ENCODE data around the gene SEZ6.

Gene SEZ6

DNA sequence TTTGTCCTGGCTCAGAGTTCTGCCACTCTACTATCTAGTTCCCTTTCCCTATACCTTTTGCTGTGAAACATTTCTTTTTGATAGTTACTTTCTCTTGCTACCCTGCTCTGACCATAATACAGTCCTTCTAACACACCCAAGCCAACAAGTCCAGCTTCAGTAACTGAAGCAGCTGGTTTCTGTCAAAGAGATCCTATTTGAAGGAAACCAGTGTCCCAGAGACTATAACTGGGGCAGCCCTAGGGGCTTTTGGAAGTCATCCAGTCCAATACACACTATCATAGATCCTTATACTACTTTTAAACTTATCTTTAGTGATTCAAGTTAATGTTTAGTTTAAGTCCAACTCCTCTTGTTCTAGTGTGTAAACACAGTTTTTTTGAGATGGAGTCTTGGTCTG is 85.6 kb downstream of the SEZ6 start:
- Histone ChIP-seq H3K4me1 (ENCODE audit: insufficient read depth, low read length) (no peaks in the 10 kb centered on the region), H3K9ac (ENCODE audit: low read depth, low read length) (no peak overlapping the region), H4K20me1 (ENCODE audit: insufficient read depth, low read length) (peaks cover 11% of the 10 kb centered on the region), H3K9me3 (ENCODE audit: insufficient read depth, low read length, severe bottlenecking) (no peaks in the 10 kb centered on the region), H3K36me3 (ENCODE audit: insufficient read depth, low read length) (peaks cover 96% of the 10 kb centered on the region), H3K27ac (ENCODE audit: low read length) (no peak overlapping the region), H3K4me3 (ENCODE audit: low read depth in 1 of 2, low read length in 2 of 2) (no peak overlapping the region), H2AFZ (ENCODE audit: low read depth, low read length) (no peak overlapping the region), H3K4me2 (ENCODE audit: insufficient read depth, low read length) (no peak overlapping the region), H3K27me3 (ENCODE audit: insufficient read depth, low read length, poor library complexity) (no peaks in the 10 kb centered on the region), H3K79me2 (ENCODE audit: insufficient read depth, low read length) (peaks cover 19% of the 10 kb centered on the region)
- ATAC-seq (ENCODE audit: insufficient read depth, low read depth) (no peak), DNase-seq (no peak)
- TF ChIP-seq, protein P1, sequence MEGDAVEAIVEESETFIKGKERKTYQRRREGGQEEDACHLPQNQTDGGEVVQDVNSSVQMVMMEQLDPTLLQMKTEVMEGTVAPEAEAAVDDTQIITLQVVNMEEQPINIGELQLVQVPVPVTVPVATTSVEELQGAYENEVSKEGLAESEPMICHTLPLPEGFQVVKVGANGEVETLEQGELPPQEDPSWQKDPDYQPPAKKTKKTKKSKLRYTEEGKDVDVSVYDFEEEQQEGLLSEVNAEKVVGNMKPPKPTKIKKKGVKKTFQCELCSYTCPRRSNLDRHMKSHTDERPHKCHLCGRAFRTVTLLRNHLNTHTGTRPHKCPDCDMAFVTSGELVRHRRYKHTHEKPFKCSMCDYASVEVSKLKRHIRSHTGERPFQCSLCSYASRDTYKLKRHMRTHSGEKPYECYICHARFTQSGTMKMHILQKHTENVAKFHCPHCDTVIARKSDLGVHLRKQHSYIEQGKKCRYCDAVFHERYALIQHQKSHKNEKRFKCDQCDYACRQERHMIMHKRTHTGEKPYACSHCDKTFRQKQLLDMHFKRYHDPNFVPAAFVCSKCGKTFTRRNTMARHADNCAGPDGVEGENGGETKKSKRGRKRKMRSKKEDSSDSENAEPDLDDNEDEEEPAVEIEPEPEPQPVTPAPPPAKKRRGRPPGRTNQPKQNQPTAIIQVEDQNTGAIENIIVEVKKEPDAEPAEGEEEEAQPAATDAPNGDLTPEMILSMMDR (IDR thresholded peaks at IDR 0.05; ENCODE audit: borderline replicate concordance, extremely low read depth, low read length, poor library complexity, severe bottlenecking): no peak
- no peak for TF ChIP-seq EZH2 (IDR thresholded peaks at IDR 0.05; ENCODE audit: borderline replicate concordance, low read depth, low read length, severe bottlenecking)

DNA sequence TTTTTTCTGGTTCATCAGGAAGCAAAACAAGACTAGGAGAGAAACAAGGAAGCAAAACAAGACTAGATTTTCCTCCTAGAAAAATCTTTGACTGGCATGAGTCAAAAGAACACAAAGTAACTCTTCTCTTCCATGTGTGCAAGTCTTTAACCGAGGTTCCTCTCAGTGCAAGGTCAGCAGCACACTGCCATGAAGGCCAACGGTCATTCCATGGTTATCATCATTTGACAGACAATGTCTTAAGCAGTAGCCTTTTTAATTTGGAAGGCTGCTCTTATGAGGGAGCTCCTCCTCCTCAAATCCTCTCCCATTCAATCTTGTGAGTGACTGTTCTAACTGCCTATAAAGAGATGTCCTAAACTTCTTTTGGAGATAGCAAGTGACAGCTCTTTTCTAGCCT is 87.5 kb downstream of the SEZ6 start:
- no peak overlapping the region for H3K9ac ChIP-seq (ENCODE audit: low read depth, low read length)
- H4K20me1 ChIP-seq (ENCODE audit: insufficient read depth, low read length): no peaks in the 10 kb centered on the region; the same call in none of the 2 replicates
- H3K27me3 ChIP-seq (ENCODE audit: insufficient read depth, low read length, poor library complexity): no peaks in the 10 kb centered on the region
- H3K4me1 ChIP-seq (ENCODE audit: insufficient read depth, low read length): no peaks in the 10 kb centered on the region
- H3K27ac ChIP-seq (ENCODE audit: low read length): no peak overlapping the region
- no peak for ATAC-seq (ENCODE audit: insufficient read depth, low read depth)
- DNase-seq: no peak
- TF ChIP-seq, protein P1 (IDR thresholded peaks at IDR 0.05; ENCODE audit: borderline replicate concordance, extremely low read depth, low read length, poor library complexity, severe bottlenecking): no peak
- TF ChIP-seq EZH2 (IDR thresholded peaks at IDR 0.05; ENCODE audit: borderline replicate concordance, low read depth, low read length, severe bottlenecking): no peak
- H3K9me3 ChIP-seq (ENCODE audit: insufficient read depth, low read length, severe bottlenecking): no peaks in the 10 kb centered on the region
- H3K79me2 ChIP-seq (ENCODE audit: insufficient read depth, low read length): 0 out of 2 replicates have a peak, but pooled peaks cover 5% of the 10 kb centered on the region
- peaks cover 95% of the 10 kb centered on the region for H3K36me3 ChIP-seq (ENCODE audit: insufficient read depth, low read length)
- H2AFZ ChIP-seq (ENCODE audit: low read depth, low read length): no peak overlapping the region
- H3K4me3 ChIP-seq (ENCODE audit: low read depth in 1 of 2, low read length in 2 of 2): no peak overlapping the region
- no peak overlapping the region for H3K4me2 ChIP-seq (ENCODE audit: insufficient read depth, low read length)

DNA sequence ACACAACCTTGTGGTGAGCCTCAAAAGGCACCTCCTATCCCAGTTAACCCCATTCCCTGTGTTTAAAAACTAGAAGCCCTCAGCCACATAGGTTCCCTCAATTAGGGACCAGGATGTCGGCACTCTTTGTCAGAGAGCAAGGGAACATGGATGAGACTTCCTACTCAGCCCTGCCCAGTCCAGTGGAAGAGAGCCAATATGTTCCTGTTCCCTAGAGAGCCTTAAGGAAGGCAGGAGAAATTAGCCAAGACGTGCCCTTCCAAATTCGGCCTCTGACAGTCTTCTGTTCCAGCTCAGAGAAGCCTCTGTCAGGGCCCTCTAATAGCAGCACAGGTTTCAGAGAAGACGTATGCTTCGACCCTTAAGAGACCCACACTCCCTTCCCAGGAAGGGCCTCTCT is 88.4 kb downstream of the SEZ6 start:
- H3K36me3 ChIP-seq (ENCODE audit: insufficient read depth, low read length): peaks cover 95% of the 10 kb centered on the region
- no peak overlapping the region for H3K27ac ChIP-seq (ENCODE audit: low read length)
- TF ChIP-seq, protein P1 (IDR thresholded peaks at IDR 0.05; ENCODE audit: borderline replicate concordance, extremely low read depth, low read length, poor library complexity, severe bottlenecking): no peak
- TF ChIP-seq EZH2 (IDR thresholded peaks at IDR 0.05; ENCODE audit: borderline replicate concordance, low read depth, low read length, severe bottlenecking): no peak
- no peak overlapping the region for H2AFZ ChIP-seq (ENCODE audit: low read depth, low read length)
- DNase-seq (no peak), ATAC-seq (ENCODE audit: insufficient read depth, low read depth) (no peak)
- H3K79me2 ChIP-seq (ENCODE audit: insufficient read depth, low read length): 0 out of 2 replicates have a peak, but pooled peaks cover under 1% of the 10 kb centered on the region
- no peak overlapping the region for H3K4me2 ChIP-seq (ENCODE audit: insufficient read depth, low read length)
- H3K4me3 ChIP-seq (ENCODE audit: low read depth in 1 of 2, low read length in 2 of 2): no peak overlapping the region
- H3K27me3 ChIP-seq (ENCODE audit: insufficient read depth, low read length, poor library complexity): no peaks in the 10 kb centered on the region
- H3K9ac ChIP-seq (ENCODE audit: low read depth, low read length): no peak overlapping the region
- H3K4me1 ChIP-seq (ENCODE audit: insufficient read depth, low read length): no peaks in the 10 kb centered on the region
- H3K9me3 ChIP-seq (ENCODE audit: insufficient read depth, low read length, severe bottlenecking): no peaks in the 10 kb centered on the region
- no peaks in the 10 kb centered on the region; the same call in none of the 2 replicates for H4K20me1 ChIP-seq (ENCODE audit: insufficient read depth, low read length)

DNA sequence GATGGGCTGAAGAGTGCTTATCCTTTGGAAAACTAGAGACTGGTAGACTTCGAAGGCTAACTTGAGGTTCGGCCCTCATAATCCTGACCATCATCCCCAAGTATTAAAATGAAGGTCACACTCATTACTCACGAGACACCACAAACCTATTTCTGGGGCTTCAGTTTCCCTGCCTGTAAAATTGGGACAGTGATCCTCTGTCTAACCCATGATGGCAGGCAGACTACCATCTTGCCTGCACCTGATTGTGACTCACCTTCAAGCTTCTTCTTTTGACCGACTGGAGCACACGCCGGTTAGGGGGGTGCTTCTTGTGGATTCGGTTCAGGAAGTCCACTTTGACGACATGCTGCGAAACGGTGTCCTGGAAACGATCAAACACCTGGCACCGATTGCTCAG is 88.8 kb downstream of the SEZ6 start:
- H4K20me1 ChIP-seq (ENCODE audit: insufficient read depth, low read length): peaks cover under 1% of the 10 kb centered on the region

More for the DNA sequence above, 88.8 kb downstream of the SEZ6 start:
- H2AFZ ChIP-seq (ENCODE audit: low read depth, low read length): no peak overlapping the region
- no peak for DNase-seq
- H3K9me3 ChIP-seq (ENCODE audit: insufficient read depth, low read length, severe bottlenecking): no peaks in the 10 kb centered on the region
- no peaks in the 10 kb centered on the region for H3K79me2 ChIP-seq (ENCODE audit: insufficient read depth, low read length)
- no peak overlapping the region for H3K4me3 ChIP-seq (ENCODE audit: low read depth in 1 of 2, low read length in 2 of 2)
- no peak overlapping the region for H3K9ac ChIP-seq (ENCODE audit: low read depth, low read length)
- no peak overlapping the region for H3K27ac ChIP-seq (ENCODE audit: low read length)
- no peaks in the 10 kb centered on the region for H3K27me3 ChIP-seq (ENCODE audit: insufficient read depth, low read length, poor library complexity)
- no peak overlapping the region for H3K4me2 ChIP-seq (ENCODE audit: insufficient read depth, low read length)
- ATAC-seq (ENCODE audit: insufficient read depth, low read depth): no peak
- H3K36me3 ChIP-seq (ENCODE audit: insufficient read depth, low read length): peaks cover 95% of the 10 kb centered on the region
- H3K4me1 ChIP-seq (ENCODE audit: insufficient read depth, low read length): no peaks in the 10 kb centered on the region
- TF ChIP-seq, protein P1 (IDR thresholded peaks at IDR 0.05; ENCODE audit: borderline replicate concordance, extremely low read depth, low read length, poor library complexity, severe bottlenecking): no peak
- no peak for TF ChIP-seq EZH2 (IDR thresholded peaks at IDR 0.05; ENCODE audit: borderline replicate concordance, low read depth, low read length, severe bottlenecking)
